GM21786 (cell line): ENCODE measurements around the gene GAS2L3.
"Not testable (repeated sequence)": the region's sequence is repeated elsewhere in the genome, so short reads cannot be mapped to it uniquely, and the experiment has no call there.

Source experiments
- ATAC-seq: cut with Tn5 transposase; IDR thresholded peaks from one replicate; pipeline ENCODE4 v1.9.1; 2021; ENCODE audit not compliant: unreplicated experiment

Gene GAS2L3

DNA sequence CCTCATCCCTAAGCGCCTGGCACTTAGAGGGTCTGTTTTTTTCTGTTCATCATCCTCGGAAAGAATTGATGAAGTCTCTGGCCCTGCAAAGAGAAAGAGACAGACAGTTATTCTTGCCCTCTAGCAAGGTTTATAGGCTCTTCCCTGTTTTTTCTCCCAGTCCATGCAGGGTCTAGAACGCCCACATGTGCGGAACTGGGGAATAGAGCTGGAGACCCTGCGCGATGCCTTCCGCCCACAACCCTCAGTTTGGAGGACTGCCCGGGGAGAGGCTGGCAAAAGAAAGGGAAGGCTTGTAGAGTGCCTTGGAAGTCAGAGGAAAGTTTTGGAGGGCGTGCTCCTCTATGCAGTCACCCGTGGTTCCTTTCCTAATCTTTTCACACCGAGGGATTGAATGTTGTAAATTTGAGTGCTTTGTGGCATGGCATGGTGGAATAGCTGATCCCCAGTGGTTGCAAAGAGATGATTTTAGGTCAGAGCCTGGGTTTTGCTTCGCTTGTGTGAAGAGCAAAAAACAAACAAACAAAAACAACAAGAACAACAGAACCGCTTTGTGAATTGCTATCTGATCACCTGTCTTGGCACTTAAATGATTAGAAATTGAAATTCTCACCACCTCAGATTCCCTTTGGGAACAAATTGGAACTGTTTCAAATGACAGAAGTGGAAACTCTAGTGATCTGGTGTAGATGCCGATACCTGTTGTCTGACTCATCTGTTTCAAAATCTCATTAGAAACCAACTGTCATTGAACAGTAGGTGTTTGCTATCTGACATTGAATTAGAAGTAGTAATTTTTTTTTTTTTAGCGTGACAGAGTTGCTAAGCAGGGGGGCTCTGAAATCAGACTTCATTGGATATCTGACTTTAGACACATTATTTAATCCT is 947 bp downstream of the GAS2L3 start:
- peak; percentile 0 for ATAC-seq

DNA sequence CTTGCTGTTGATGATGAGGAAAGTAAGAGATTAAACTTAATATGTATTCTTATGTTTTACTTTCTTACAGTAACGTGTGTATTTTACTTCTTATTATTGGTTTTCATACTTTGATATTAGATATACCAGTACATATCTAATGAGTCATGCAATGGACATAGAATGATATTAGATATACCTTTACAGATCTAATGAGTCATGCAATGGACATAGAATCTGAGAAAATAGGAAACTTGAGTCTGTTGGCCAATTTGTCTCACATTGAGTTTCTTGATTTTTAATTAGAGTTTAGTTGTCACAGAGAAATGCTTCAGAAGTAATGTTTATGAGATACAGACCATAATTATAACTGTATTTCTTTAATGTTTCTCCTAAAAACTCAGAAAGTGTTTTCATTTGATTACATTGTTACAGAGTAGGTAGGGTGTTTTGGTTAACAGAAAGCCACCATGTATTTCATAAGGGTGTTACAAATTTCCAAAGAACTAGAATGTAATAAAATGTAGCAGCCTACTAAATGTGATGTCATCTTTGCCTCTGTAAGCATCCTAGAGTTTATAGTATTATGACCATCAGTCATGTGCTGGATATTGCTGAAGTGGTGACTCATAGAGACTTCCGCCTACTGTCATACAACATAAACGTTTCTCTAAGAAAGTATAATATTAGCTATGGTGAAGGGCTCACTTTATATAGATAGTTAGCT is 3.0 kb downstream of the GAS2L3 start:
- ATAC-seq: no peak

DNA sequence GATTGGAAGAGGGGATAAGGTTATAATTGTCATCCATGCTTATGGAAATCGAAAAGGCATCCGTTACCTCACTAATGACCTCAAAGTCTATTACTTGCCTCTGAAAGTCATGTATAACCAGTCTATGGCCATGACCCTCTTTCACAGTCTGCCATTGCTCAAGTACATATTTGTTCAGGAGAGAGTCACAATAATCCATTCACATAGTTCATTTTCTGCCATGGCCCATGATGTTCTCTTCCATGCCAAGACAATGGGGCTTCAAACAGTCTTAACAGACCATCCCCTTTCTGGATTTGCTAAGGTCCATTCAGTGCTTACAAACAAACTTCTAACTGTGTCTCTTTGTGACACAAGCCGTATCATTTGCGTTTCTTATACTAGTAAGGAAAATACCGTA is 5.4 kb downstream of the GAS2L3 start:
- no peak for ATAC-seq

DNA sequence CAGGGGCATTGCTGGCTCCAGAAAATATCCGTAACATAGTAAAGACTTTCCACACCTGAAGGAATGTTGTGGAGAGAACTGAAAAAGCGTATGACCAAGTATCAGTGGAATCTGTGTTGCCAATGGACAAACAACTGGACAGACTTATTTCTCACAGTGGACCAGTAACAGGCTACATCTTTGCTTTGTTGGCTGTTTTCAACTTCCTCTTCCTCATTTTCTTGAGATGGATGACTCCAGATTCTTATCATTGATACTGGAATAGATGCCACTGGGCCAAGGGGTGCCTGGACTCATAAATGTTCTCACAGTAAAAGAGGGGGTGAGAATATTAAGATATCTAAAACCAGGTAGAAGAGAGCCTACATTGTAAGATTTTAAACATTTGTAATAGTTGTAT is 6.4 kb downstream of the GAS2L3 start:
- ATAC-seq: no peak

DNA sequence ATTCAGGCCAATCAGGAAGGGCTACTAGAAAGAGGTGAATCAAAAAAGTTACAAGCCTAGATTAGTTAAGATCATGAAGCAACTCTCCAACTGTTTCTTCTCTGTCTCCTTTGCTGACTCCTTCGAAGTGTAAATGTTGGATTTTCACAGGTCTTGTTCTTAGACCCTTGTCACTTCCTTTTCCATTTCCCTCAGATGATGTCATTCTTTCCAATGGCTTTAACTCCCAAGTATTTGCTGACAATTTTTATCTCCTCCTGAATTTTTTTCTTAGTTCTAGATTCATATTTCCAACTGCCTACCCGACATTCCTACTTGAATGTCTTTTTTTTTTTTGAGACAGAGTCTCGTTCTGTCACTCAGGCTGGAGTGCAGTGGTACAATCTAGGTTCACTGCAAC is 10.8 kb downstream of the GAS2L3 start:
- ATAC-seq: no peak

DNA sequence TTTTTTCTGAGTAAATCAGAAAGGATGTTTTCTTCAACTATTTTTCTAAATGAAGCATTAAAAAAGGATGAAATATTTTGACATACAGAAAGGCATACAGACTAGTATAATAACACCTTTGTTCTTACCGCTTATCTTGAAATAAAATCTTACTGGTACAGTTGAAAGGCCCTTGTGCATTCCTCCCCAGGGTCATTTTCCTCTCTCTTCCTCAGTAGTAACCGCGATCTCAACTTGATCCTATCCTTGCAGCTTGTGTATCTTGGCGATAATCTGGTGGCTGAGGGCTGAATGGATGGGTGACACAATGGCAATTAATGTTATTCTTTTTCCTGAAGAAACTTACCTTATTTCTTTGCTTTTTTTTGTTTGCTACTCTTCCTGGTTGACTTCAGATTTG is 18.5 kb downstream of the GAS2L3 start:
- no peak for ATAC-seq

DNA sequence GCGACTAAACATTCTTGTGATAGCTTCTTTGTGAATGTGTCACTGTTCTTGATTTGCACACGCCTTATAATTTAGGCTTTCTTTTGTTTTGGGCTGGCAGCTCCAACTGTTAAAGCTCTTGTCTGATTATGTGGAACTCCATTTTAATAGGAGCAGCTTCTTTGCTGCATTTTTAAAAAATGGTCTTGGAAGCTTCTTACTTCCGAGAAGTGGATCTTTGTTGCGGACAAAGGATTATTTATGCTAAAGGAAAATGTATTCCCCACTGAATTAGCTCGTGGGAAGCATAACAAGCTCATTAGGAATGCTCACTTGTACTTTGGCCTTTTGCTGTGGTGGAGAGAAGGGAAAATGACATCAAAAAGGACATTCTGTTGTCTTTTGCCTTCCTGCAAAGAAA is 20.0 kb downstream of the GAS2L3 start:
- no peak for ATAC-seq

DNA sequence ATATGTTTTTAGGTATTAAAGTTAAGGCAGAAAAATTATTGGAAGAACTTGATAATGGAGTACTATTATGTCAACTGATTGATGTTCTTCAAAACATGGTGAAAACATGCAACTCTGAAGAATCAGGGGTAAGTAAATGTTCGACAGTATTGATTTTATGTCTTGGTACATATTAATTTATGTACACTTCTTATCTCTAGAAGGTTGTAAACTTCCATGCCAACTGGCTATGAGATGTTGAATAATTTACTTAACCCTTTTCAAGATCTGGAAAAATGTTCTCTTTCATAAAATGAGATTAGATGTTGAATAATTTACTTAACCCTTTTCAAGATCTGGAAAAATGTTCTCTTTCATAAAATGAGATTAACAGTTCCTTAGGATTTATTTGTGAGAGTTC is 28.1 kb downstream of the GAS2L3 start:
- ATAC-seq: no peak

DNA sequence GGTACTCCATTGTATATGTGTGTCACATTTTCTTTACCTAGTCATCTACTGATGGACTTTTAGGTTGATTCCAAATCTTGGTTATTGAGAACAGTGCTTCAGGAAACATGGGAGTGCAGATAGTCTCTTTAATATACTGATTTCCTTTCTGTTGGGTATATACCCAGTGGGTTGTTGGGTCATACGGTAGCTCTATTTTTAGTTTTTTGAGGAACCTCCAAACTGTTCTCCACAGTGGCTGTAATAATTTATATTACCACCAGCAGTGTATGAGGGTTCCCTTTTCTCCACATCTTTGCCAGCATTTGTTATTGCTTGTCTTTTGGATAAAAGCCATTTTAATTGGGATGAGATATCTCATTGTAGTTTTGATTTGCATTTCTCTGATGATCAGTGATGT is 29.5 kb downstream of the GAS2L3 start:
- not testable (repeated sequence) for ATAC-seq

DNA sequence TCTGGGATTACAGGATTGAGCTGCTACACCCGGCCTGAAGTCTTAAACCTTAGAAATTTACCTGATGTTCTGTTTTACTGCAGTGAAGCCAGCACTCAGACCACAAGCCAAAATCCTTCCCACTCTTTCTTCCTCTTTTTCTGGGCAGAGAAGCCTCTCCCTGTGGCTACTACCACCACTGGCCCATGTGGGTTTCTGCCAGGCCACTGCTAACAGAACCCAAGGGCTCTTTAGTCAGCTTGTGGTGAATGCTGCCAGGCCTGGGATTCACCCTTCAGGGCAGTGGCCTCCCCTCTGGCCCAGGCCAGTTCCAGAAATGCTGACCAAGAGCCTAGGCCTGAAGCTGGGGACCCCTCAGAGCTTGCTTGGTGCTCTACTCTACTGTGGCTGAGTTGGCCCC is 35.3 kb downstream of the GAS2L3 start:
- no peak for ATAC-seq

DNA sequence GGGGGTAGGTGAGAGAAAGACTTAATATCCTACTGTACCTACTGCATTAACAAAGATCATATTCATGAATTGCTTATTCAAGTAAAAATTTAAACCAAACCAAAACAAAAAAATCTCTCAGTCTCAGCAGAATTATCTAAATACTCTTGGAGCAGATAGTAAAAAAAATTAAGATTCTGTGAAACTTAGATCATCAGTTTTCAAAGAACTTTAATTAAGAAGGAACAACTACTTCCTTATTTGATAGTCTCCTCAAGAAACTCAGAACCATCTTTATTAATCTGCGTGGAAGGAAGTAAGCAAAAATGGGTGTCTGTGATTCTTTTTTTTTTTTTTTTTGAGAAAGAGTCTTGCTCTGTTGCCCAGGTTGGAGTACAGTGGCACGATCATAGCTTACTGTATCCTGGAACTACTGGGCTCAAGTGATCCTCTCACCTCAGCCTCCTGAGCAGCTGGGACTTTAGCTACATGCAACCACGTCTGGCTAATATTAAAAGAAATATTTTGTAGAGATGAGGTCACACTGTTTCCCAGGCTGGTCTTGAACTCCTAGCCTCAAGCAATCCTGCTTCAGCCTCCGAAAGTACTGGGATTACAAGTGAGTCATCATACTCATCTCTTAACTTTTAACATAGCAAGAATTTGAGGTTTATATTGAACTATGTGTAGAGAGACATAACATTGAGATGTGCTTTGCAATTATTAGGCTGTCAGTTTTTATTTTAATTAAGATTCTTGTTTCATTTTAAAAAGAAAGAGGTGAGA is 37.4 kb downstream of the GAS2L3 start:
- ATAC-seq: no peak

DNA sequence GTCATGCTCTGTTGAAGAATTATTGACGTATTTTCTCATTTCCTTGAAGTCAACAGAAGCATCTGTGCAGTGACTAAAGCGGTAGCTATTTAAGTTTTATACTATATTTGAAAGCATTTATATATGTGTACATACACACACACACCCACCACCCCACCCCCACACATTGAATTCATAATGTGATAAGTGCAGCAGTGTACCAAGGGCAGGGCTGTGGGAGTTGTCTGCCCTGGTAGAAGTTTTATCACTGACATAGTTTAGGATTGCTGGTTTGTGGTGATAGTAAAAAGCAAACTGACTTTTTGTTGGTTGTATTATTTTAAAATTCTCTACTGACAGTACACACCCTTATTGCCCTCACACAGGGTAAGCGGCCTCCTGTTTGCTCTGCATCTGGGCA is 39.1 kb downstream of the GAS2L3 start:
- ATAC-seq: no peak

DNA sequence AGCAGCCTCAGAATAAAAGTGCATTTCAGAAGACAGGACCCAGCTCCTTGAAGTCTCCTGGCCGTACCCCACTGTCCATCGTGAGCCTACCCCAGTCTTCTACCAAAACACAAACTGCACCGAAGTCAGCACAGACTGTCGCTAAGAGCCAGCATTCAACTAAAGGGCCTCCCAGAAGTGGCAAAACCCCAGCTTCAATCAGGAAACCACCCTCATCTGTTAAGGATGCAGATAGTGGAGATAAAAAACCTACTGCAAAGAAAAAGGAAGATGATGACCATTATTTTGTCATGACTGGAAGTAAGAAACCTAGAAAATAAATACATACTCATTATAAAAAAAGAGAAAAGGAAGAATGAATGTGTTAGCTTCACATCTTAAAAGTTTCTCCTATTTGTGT is 51.1 kb downstream of the GAS2L3 start:
- no peak for ATAC-seq

DNA sequence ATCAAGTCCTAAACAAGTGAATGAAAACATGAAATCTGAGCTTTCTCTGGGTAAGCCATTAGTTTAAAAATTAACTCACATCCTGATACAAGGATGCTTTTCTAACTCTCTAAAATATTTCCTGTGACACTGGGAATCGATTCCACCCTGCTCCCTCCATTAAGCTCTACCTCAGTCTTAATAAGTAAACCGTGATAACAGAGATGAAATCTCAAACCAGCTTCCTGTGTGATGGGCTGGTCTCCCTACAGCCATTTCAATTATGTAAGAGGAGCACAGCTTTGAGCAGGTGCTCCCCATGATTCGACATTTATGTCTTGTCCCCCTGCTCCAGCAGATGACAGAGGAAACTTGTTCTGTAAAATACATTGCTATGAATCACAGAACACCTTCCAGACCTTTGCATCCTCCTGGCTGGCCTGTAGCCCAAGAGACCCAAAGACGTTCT is 59.0 kb downstream of the GAS2L3 start:
- no peak for ATAC-seq

DNA sequence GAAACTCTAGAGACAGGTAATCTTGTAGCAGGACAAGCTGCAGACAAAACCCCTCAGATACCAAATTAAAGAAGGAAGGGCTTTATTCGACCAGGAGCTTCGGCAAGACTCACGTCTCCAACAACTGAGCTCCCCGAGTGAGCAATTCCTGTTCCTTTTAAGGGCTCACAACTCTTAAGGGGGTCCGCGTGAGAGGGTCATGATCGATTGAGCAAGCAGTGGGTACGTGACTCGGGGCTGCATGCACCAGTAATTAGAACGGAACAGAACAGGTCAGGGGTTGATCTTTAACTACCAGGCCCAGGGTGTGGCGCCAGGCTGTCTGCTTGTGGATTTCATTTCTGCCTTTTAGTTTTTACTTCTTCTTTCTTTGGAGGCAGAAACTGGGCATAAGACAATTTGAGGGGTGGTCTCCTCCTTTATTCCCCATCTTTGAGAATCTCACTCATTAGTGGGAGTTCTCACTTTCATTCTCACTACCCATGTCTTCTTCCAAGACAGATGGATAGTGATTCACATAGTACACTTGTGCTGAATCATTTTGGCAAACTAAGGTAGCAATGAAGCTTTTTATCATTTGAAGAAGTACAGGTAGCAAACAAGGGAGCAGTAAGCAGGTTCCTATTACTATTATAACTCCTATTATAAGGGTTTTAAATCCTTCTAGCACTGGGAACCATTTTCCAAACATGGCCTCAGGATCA is 59.8 kb downstream of the GAS2L3 start:
- not testable (repeated sequence) for ATAC-seq

DNA sequence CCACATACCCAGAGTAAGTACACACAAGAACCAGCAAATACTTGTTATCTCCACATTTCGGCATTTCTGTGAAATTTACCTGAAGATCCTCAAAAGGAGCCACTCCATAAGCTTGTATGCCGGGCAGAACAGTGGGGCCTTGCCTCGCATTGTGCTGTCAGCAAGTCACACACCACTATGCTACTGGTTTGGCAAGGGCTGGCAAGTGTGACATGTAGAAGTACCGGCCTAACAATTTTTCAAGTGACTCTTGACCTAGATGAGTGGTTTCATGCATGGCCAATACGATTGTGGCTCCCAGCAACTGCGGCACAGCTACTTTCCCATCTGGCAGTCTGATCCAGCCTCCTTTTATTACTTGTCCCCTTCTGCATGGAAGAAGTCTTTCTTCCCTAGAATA is 69.8 kb downstream of the GAS2L3 start:
- ATAC-seq: no peak

DNA sequence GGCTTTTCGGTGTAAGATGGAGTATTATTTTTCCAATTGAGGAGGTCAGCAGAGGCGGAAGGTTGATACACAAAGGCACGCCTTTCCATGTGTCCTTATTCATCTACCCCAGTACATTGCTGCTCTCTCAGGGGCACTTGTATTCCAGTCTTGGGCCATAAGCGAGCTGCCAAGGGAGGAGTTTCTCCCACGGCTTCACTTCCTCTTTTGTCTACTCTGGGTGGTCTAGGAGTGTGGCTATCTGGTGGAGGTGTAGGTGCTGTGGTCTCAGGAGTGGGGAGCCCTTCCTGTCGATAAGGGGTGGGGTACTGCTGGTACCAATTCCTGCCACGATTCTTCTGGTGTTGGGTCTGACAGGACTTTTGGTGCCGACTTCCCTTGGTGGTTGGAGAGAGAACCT is 73.4 kb downstream of the GAS2L3 start:
- no peak for ATAC-seq

DNA sequence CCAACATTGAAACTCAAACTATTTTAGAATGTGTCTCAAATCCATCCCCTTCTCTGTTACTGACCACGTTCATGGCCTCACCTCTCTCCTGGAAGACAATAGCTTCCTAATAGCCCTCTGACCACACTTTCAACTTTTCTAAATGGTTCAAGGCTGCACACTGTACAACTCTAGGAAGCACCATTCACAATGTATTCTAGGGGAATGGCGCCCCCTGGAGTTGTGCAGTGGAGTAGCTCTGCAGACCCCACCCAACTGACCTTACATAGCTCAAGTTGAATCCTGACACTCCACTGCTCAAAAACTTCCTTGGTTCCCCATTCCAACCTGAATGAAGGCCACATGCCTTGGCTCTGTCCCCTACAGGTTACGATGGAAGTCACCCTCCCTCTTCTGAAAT is 77.6 kb downstream of the GAS2L3 start:
- ATAC-seq: no peak

DNA sequence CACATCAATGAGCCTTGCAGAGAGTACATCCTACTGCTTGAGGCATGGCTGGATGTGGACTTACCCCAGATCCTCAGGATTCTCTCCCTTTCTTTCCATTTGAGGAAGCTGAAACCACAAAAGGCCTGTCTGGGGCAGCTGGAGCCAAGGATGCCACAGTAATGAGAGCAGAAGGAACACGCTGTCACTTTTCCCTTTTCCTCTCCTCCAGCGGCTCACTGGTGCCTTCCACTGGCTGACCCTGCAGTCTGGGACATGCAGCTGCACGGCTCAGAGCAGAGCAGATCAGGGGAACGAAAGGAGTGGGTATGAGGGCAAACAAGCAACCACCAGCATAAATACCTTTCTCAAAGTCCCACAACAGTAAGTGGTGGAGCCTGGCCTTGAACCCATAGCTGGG is 78.2 kb downstream of the GAS2L3 start:
- no peak for ATAC-seq

DNA sequence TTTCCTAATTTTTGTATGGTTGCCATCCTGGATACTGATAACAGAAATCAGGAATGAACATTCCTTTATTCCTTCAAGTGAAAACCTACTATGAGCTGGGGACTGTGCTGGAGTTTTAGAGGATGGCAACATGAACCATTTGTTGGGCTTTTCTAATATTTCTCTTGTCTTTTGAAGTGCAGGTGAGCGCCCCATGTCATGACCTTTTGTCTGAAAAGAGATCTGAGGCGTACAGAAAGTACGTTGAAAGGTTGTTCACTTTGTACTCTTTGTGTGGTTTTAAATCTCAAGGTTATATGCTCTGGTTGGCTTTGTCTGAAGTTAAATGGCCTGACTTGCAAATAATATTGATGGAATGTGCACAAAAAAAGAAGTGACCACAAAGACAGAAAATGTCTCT is 79.0 kb downstream of the GAS2L3 start:
- no peak for ATAC-seq

DNA sequence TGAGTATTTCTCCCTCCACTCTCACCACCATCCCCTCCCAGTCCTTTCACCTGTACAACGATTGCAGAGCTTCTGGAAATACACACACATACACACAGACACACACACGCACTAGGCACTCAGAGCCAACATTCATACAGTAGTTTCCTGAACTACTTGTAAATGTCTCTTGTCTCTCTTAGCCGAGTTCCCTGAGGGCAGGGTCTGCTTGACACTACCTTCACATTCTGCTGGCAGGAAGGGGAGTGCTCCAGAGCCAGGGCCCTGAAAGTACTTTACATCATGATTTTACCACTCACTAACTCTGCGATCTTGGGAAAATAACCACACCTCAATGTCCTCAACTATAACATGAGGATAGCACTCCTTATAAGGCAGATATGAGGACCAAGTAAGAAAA is 82.7 kb downstream of the GAS2L3 start:
- no peak for ATAC-seq
